ENCODE data around the gene KDM5B.

Gene KDM5B

DNA sequence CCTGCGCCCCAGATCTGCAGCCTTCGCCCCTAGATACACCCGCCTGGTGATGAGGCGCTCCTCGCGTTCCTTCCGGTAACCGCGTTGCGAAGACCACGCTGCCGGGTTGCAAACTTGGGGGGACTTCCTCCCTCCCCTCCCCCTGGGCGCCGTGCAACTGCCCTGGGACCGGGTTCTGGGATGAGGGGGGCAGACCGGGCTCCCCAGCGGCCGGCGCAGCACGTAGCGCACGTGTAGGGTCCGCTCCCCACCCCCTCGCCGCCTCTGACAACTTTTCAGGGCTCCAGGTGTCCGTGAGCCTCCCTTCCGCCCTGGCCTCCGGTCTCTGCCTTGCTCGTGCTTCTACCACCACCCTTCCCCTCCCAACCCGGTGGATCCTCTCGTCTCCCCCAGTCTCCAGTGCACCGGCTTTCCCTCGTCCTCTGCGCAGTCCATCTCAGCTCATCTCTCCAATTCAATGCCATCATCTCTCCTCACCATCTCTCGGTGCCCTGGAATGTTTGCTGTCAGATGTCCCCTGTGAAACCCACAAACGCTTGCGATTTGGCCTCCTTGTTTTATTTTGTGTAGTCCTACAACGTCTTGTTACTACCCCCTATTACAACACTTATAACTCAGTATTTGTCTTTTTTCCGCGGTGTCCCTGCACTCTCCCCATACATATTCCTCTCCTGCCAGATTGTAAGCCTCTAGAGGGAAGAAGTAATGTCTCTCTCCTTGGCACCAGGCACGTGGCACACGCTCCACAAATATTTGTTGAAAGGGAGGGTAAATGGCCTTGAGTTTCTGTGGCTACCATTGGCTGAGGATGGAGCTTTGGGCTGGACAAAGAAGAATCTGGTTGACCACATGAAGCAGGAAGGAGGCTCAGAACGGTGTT lies 3.3 kb upstream of the KDM5B start:
- Histone ChIP-seq H3K4me3 (ENCODE audit: low read depth in 1 of 2, low read length in 2 of 2) (peak overlapping the region; percentile 74 to 89), H3K27ac (ENCODE audit: low read length) (no peak overlapping the region), H3K27me3 (ENCODE audit: low read depth, low read length) (peaks cover 3% of the 10 kb centered on the region), H3K9me3 (ENCODE audit: control insufficient read depth in 1 of 2, low read length in 2 of 2) (no peaks in the 10 kb centered on the region), H3K36me3 (ENCODE audit: control insufficient read depth in 1 of 2, insufficient read depth in 2 of 2, low read length in 2 of 2) (no peaks in the 10 kb centered on the region), H3K4me1 (ENCODE audit: control insufficient read depth in 1 of 2, insufficient read depth in 2 of 2, low read length in 2 of 2) (peaks cover 4 to 14% of the 10 kb centered on the region in 2 donors)

DNA sequence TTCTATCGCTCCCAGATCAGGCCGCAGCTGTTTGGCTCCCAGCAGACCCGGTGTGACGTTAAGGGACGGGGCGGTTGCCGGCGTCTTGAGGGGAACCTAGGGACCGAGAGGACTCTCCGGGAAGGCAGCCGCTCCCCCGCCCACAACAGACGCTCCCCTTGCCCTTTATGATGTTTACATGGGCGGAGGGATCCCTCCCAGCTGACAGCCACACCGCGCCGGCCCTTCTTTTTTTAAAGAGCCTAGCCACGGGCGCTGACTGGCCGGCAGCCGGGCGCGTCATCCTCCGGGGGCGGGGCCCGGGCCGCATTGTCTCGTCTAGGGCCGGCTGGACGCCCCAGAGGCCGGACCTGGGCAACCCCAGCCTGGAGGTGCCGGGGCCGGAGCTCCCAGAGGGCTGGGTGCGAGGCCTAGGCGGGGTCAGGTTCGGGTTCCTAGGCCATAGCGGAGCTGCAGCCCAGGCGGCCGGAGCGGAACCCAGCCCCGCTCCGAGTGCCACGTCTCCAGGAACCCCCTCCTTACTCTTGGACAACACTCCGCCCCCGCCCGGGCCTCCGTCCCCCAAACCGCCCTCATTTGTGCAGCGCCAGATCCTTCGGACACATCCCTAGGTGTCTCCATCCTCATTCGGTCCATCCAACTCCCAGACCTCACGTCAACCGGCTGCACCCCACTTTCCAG lies 2.5 kb upstream of the KDM5B start, which contains the start of gene PCAT6:
Gene PCAT6 (plus strand): TSS at position 340 of the 681 bp plus-strand sequence.
- H3K4me3 ChIP-seq (ENCODE audit: low read depth in 1 of 2, low read length in 2 of 2) = peak within 1 kb of the TSS; percentile 87 to 89
- no peaks in the 10 kb centered on the region for H3K9me3 ChIP-seq (ENCODE audit: control insufficient read depth in 1 of 2, low read length in 2 of 2)
- peaks cover 9 to 22% of the 10 kb centered on the region in 2 donors for H3K4me1 ChIP-seq (ENCODE audit: control insufficient read depth in 1 of 2, insufficient read depth in 2 of 2, low read length in 2 of 2)
- H3K36me3 ChIP-seq (ENCODE audit: control insufficient read depth in 1 of 2, insufficient read depth in 2 of 2, low read length in 2 of 2) = no peaks in the 10 kb centered on the region
- H3K27me3 ChIP-seq (ENCODE audit: low read depth, low read length) = peaks cover 3% of the 10 kb centered on the region
- peak within 1 kb of the TSS; percentile 89 for H3K27ac ChIP-seq (ENCODE audit: low read length)

DNA sequence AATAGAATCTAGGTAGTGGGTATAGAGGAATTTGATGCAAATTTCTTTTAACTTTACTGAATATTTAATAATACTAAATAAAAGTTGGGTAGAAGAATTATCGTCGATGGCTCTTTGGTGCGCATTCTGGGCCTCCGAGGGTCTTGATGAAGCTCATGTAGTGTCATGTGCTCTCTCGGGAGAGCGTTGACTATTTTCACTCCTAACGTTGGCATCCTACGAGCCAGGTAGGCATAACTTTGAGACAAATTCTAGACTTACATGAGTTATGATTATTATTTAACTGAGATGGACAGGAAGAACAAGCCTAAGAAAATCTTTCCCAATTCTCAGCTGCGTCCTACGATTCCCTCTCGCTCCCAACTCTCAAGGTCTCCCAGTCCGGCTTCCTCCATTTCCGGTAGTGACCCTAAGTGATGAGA lies 2.0 kb upstream of the KDM5B start:
- Histone ChIP-seq H3K4me3 (ENCODE audit: low read depth in 1 of 2, low read length in 2 of 2) (peak overlapping the region; percentile 87 to 89), H3K9me3 (ENCODE audit: control insufficient read depth in 1 of 2, low read length in 2 of 2) (no peaks in the 10 kb centered on the region), H3K27me3 (ENCODE audit: low read depth, low read length) (peaks cover 3% of the 10 kb centered on the region), H3K36me3 (ENCODE audit: control insufficient read depth in 1 of 2, insufficient read depth in 2 of 2, low read length in 2 of 2) (no peaks in the 10 kb centered on the region), H3K4me1 (ENCODE audit: control insufficient read depth in 1 of 2, insufficient read depth in 2 of 2, low read length in 2 of 2) (peaks cover 14 to 28% of the 10 kb centered on the region in 2 donors), H3K27ac (ENCODE audit: low read length) (peak overlapping the region; percentile 89)

DNA sequence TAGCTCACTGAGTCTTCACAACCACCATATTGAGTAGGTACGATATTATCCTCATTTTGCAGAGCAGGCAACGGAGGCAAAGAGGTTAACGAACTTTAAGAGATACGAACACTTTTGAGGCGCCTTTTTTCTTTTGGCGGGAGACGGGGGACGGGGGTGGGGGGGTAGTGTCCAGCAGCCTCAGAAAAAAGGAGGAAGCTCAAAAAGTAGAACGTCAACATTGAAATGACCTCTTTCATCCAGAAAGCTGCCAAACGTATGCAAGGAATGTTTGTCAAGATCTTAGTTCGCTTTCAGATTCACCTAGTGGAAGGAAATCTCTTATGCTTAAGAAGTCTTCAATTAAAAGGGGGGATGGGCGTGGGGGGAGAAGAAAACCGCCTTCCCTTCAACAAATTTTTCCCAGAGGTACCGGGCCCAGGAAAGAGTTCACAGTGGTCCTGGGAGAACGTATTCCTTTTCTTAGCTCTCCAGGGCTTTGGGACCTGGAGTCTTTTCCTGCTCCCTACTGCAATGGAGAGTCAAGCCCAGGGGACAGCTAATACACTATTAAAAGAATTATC lies 1.5 kb upstream of the KDM5B start:
- Histone ChIP-seq H3K27ac (ENCODE audit: low read length) (no peak overlapping the region), H3K36me3 (ENCODE audit: control insufficient read depth in 1 of 2, insufficient read depth in 2 of 2, low read length in 2 of 2) (no peaks in the 10 kb centered on the region), H3K4me3 (ENCODE audit: low read depth in 1 of 2, low read length in 2 of 2) (peak overlapping the region; percentile 87 to 89), H3K9me3 (ENCODE audit: control insufficient read depth in 1 of 2, low read length in 2 of 2) (no peaks in the 10 kb centered on the region), H3K27me3 (ENCODE audit: low read depth, low read length) (peaks cover 3% of the 10 kb centered on the region), H3K4me1 (ENCODE audit: control insufficient read depth in 1 of 2, insufficient read depth in 2 of 2, low read length in 2 of 2) (peaks cover 16 to 32% of the 10 kb centered on the region in 2 donors)

DNA sequence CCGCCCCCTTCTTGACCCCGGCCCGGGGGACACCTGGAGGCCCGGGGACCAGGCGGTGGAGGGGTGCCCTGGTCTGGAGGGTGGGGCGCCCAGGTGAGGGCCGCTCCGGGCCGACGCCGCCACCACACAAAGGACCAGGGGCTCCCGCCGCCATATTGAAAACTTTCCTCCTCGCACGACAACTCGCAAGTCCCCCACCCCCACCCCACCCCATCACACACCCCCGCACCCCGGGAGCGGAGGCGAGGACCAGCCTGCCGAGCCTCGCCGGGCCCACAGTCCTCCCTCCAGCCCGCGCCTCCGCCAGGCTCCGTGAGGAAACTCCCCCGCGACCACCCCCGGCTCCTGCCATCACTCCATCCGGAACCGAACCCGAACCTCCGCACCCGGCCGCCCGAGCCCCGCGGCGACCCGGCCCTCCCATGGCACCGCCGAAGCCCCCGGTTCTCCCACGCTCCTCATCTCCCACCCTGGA lies 733 bp downstream of the KDM5B start:
- peaks cover 19 to 42% of the 10 kb centered on the region in 2 donors for H3K4me1 ChIP-seq (ENCODE audit: control insufficient read depth in 1 of 2, insufficient read depth in 2 of 2, low read length in 2 of 2)
- no peaks in the 10 kb centered on the region for H3K9me3 ChIP-seq (ENCODE audit: control insufficient read depth in 1 of 2, low read length in 2 of 2)
- H3K36me3 ChIP-seq (ENCODE audit: control insufficient read depth in 1 of 2, insufficient read depth in 2 of 2, low read length in 2 of 2) = no peaks in the 10 kb centered on the region
- H3K27ac ChIP-seq (ENCODE audit: low read length) = peak overlapping the region; percentile 72
- H3K27me3 ChIP-seq (ENCODE audit: low read depth, low read length) = peaks cover 3% of the 10 kb centered on the region
- H3K4me3 ChIP-seq (ENCODE audit: low read depth in 1 of 2, low read length in 2 of 2) = peak overlapping the region; percentile 71 to 94

DNA sequence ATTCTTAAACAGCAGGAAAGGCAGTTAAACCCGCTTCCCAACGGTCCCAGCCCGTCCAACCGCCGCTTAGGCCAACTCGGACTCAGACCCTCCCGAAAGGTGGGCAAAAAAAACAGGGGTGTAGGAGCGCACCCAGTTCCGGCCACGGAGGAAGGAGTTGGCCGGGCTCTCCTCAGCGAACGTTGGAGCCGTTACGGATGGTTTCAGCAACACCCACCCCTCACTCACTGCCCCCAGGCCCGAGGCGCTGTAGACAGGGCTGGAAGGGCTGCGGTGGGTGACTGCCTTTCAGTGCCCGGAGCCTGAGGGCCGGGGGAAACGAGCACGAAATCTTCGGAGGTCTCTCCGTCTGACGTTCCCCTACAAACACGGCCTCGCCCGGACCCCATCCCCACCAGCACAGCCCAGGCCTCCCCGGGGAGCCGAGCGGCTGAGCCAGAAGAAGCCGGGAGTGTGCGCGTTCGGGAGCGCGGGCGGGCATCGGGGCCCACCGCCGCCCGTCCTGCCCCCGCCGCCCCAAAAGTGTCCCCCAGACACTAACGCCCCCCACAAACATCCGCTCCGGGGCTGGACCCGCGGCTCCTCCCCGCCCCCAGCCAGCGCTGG lies 1.3 kb downstream of the KDM5B start:
- H3K36me3 ChIP-seq (ENCODE audit: control insufficient read depth in 1 of 2, insufficient read depth in 2 of 2, low read length in 2 of 2) = no peaks in the 10 kb centered on the region
- peaks cover 19 to 42% of the 10 kb centered on the region in 2 donors for H3K4me1 ChIP-seq (ENCODE audit: control insufficient read depth in 1 of 2, insufficient read depth in 2 of 2, low read length in 2 of 2)
- H3K27ac ChIP-seq (ENCODE audit: low read length) = peak overlapping the region; percentile 3
- no peaks in the 10 kb centered on the region for H3K9me3 ChIP-seq (ENCODE audit: control insufficient read depth in 1 of 2, low read length in 2 of 2)
- H3K4me3 ChIP-seq (ENCODE audit: low read depth in 1 of 2, low read length in 2 of 2) = peak overlapping the region; percentile 49 to 94
- peaks cover 3% of the 10 kb centered on the region for H3K27me3 ChIP-seq (ENCODE audit: low read depth, low read length)

DNA sequence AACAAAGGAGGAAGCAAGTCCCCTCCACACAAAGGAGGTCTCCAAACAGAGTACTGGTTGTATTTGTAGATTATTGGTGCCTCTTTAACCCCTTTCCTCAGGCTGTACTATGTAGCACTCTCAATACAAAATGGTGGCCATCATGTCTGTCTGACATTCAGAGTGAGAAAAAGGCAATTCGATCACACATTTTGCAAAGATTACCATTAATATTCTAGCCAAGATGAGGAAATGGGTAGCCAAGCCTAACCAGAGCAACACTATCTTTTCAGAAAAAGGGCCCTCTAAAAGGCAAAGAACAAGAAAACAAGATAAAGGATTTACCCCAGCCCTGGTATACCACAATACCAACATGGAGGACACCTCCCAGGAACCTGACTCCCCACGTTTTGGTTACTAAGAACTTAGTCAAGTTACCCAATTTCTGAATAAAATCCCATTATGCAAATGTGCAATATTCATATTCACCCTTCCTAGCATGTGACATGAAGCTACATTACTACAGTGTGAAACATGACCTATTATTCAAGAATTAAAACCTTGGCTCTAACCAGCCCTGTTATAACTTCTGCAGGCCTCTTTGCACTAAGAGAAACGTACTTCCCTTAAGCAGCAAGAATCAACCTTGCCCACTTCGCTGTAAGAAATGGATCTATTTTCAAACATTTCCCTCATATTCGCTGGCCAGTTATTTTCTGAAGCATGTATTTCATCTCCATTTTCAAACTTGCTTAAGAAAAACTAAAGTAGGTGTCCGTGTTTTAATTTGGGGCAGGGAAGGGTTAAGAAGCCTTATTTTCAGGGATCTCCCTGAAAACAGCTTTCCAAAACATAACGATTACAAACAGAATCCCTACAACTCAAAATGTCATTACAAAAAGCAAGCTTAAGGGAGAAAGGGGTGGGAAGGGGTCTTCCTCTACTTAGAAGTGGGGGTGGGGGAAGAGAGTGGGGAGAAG lies 2.1 kb downstream of the KDM5B start:
- Histone ChIP-seq H3K27me3 (ENCODE audit: low read depth, low read length) (no peaks in the 10 kb centered on the region), H3K9me3 (ENCODE audit: control insufficient read depth in 1 of 2, low read length in 2 of 2) (no peaks in the 10 kb centered on the region), H3K4me1 (ENCODE audit: control insufficient read depth in 1 of 2, insufficient read depth in 2 of 2, low read length in 2 of 2) (peaks cover 19 to 42% of the 10 kb centered on the region in 2 donors), H3K4me3 (ENCODE audit: low read depth in 1 of 2, low read length in 2 of 2) (peak overlapping the region; percentile 49 to 94), H3K36me3 (ENCODE audit: control insufficient read depth in 1 of 2, insufficient read depth in 2 of 2, low read length in 2 of 2) (no peaks in the 10 kb centered on the region), H3K27ac (ENCODE audit: low read length) (peak overlapping the region; percentile 3)

DNA sequence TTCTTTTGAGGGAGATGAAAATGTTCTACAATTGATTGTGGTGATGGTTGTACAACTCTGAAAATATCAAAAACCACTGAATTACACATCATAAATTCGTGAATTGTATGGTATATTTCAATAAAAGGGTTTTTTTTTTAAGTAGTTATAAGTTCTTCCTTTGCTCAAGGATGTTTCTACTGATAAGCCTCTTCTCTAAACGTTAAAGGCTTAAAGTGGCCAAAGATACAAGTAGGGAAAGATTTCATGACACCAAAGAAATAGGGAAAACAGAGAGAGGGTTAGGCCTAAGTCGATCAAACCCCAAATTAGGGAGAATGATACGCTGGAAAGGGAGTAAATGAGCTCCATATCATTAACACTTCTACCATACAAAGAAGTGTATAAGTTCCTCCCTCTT lies 4.1 kb downstream of the KDM5B start:
- no peak overlapping the region for H3K27ac ChIP-seq (ENCODE audit: low read length)
- H3K4me1 ChIP-seq (ENCODE audit: control insufficient read depth in 1 of 2, insufficient read depth in 2 of 2, low read length in 2 of 2) = peaks cover 19 to 35% of the 10 kb centered on the region in 2 donors
- H3K9me3 ChIP-seq (ENCODE audit: control insufficient read depth in 1 of 2, low read length in 2 of 2) = no peaks in the 10 kb centered on the region
- no peak overlapping the region for H3K4me3 ChIP-seq (ENCODE audit: low read depth in 1 of 2, low read length in 2 of 2)
- H3K27me3 ChIP-seq (ENCODE audit: low read depth, low read length) = no peaks in the 10 kb centered on the region
- H3K36me3 ChIP-seq (ENCODE audit: control insufficient read depth in 1 of 2, insufficient read depth in 2 of 2, low read length in 2 of 2) = no peaks in the 10 kb centered on the region

DNA sequence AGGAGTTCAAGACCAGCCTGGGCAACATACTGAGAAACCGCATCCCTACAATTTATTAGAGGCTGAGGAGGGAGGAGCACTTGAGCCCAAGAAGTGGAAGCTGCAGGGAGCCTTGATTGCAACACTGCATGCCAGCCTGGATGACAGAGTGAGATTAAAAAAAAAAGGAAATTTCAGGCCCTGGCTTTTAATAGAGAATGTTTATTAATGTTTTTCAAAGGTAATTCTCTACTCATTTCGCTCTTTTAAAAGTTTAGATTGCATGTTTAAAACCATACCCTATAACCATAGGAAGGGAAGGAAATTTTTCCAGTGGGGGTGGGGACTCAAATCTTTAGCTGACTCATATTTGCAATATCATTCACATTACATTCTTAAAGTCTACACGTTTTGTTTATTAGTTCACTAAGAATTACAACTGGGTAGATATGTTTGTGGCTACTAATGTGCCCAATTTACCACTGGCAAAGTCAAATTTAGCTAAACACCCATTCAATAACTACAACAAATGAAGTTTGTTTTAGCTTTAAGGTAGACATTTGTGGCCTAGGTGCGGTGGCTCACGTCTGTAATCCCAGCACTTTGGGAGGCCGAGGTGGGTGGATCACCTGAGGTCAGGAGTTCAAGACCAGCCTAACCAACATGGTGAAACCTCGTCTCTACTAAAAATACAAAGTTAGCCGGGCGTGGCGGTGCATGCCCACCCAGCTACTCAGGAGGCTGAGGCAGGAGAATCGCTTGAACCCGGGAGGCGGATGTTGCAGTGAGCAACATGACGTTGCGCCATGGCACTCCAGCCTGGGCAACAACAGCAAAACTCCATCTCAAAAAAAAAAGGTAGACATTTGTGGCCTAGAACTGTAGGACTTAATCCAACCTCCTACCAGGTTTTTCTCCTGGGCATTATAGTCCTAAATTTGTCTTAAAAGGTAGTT lies 5.0 kb downstream of the KDM5B start:
- Histone ChIP-seq H3K27ac (ENCODE audit: low read length) (no peak overlapping the region), H3K27me3 (ENCODE audit: low read depth, low read length) (no peaks in the 10 kb centered on the region), H3K36me3 (ENCODE audit: control insufficient read depth in 1 of 2, insufficient read depth in 2 of 2, low read length in 2 of 2) (no peaks in the 10 kb centered on the region), H3K4me1 (ENCODE audit: control insufficient read depth in 1 of 2, insufficient read depth in 2 of 2, low read length in 2 of 2) (peaks cover 15 to 29% of the 10 kb centered on the region in 2 donors), H3K9me3 (ENCODE audit: control insufficient read depth in 1 of 2, low read length in 2 of 2) (no peaks in the 10 kb centered on the region), H3K4me3 (ENCODE audit: low read depth in 1 of 2, low read length in 2 of 2) (no peak overlapping the region)

All from muscle layer of duodenum (tissue), 2 donors.